Hepatocyte (in vitro differentiated cells): ENCODE data around the gene PMPCA. TPM values are rescaled to one million over a fixed set of nuclear protein-coding genes. Genes with fewer than 3 reads are reported as not detected.

Experiments used
- DNase-seq: peaks from one replicate; pipeline ENCODE4 v3.0.0-alpha.2; 2016; ENCODE audit warnings: low spot score
- H2AFZ ChIP-seq: fragments of 200-600 bp; sonication (generic); 2 replicates; pipeline ENCODE4 v1.6.0; 2016; ENCODE audit warnings: antibody characterized with exemption, mild to moderate bottlenecking
- H3K27ac ChIP-seq: fragments of 200-600 bp; sonication (generic); 2 replicates; pipeline ENCODE4 v1.5.1; 2016; ENCODE audit warnings: mild to moderate bottlenecking
- H3K27me3 ChIP-seq: fragments of 200-600 bp; sonication (generic); 2 replicates; pipeline ENCODE4 v1.6.1; 2016
- H3K36me3 ChIP-seq: fragments of 200-600 bp; sonication (generic); replicated peaks from 2 replicates; pipeline ENCODE4 v1.5.1; 2016; ENCODE audit warnings: low read depth; ENCODE audit not compliant: insufficient read depth
- H3K4me1 ChIP-seq: fragments of 200-600 bp; sonication (generic); 2 replicates; pipeline ENCODE4 v1.5.1; 2016; ENCODE audit warnings: mild to moderate bottlenecking, moderate library complexity; ENCODE audit not compliant: insufficient read depth
- H3K4me2 ChIP-seq: fragments of 200-600 bp; sonication (generic); 2 replicates; pipeline ENCODE4 v1.6.0; 2016
- H3K4me3 ChIP-seq: fragments of 200-600 bp; sonication (generic); 2 replicates; pipeline ENCODE4 v1.5.1; 2016; ENCODE audit warnings: mild to moderate bottlenecking
- H3K79me2 ChIP-seq: fragments of 200-600 bp; sonication (generic); 2 replicates; pipeline ENCODE4 v1.6.0; 2017; ENCODE audit warnings: mild to moderate bottlenecking
- H3K9me2 ChIP-seq: fragments of 200-600 bp; sonication (generic); replicated peaks from 2 replicates; pipeline ENCODE4 v1.6.0; 2017; ENCODE audit warnings: mild to moderate bottlenecking; ENCODE audit not compliant: insufficient read depth
- H3K9me3 ChIP-seq: fragments of 200-600 bp; sonication (generic); 2 replicates; pipeline ENCODE4 v1.5.1; 2016; ENCODE audit warnings: low read depth, mild to moderate bottlenecking
- H4K20me1 ChIP-seq: fragments of 200-600 bp; sonication (generic); 2 replicates; pipeline ENCODE4 v1.6.0; 2016; ENCODE audit warnings: mild to moderate bottlenecking; ENCODE audit not compliant: insufficient read depth, poor library complexity, severe bottlenecking
- EZH2 ChIP-seq: fragments of 200-600 bp; sonication (generic); IDR thresholded peaks from 2 replicates; pipeline ENCODE4 v1.6.1; 2016; ENCODE audit warnings: antibody characterized with exemption, mild to moderate bottlenecking, borderline replicate concordance
- EZH2phosphoT487 ChIP-seq: fragments of 200-600 bp; sonication (generic); IDR thresholded peaks from one replicate; pipeline ENCODE4 v1.6.1; 2018; ENCODE audit warnings: antibody characterized with exemption, mild to moderate bottlenecking, low read depth, moderate library complexity; ENCODE audit not compliant: unreplicated experiment, severe bottlenecking
- WGBS: methylation state at CpG from one replicate; pipeline ENCODE4 v1.1.6; 2016; ENCODE audit warnings: low lambda C conversion rate; ENCODE audit errors: missing lambda C conversion rate; 5-methylcytosine and 5-hydroxymethylcytosine counted together
- polyA plus RNA-seq: library from polyadenylated mRNA; unstranded; fragments of >200 nt; fragmentation: Nextera tagmentation; extraction: Ambion mirVana; gene quantifications from 2 replicates; pipeline ENCODE4 v1.2.1, GENCODE V29; 2016
- total RNA-seq: library from RNA; depleted of rRNA; stranded (reverse); fragments of >200 nt; gene quantifications from 2 replicates; pipeline ENCODE4 v1.2.3, GENCODE V29; 2014
- TF ChIP-seq, protein P1 (sequence below): fragments of 200-600 bp; sonication (generic); IDR thresholded peaks from 2 replicates; pipeline ENCODE4 v1.5.1; 2016; ENCODE audit warnings: antibody characterized with exemption, mild to moderate bottlenecking; ENCODE audit not compliant: poor library complexity

Gene PMPCA
- total and polyA plus RNA-seq, 2 experiments from 2014 or later = 45.1 to 85.7 TPM

DNA sequence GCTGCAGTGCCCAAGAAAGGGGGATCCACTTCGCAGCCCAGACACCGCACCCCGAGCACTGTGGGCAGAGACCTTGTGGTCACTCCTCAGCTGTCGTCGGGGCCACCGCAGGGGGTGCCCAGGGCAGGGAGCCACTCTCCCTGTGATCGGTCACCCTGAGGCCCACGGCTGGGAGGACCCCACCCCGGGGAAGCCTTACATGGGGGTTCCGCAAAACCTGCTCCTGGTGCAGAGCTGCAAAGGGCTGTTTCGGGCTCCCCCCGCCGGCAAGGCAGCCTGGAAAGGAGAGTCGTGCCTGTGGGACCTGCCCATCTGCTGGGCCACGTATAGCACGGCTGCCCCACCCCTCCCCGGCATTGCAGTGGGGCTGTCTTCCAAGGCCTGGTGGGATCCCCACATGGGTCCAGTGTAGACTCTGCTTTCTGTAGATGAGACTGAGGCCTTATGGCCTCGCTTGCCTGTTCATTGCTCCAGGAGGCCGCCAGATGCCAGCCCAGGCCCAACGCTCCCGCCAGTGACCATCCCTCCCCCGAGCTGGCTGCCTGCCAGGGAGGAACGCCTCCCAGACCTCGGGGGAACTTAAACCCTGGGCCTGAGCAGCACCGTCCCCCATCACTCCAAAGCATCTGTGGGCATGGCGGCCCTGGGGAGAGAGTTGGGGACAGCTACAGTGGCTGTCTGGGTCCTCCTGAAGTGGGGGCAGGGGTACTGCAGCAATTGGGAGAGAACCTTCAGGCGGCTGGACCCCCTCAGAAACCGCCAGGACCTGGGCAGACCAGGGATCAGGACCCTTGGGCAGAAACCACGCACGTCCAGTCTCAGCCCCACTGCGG is 45.3 kb upstream of the PMPCA start:
- H3K9me3 ChIP-seq = no peaks in the 10 kb centered on the region
- H3K27me3 ChIP-seq = no peaks in the 10 kb centered on the region
- H3K9me2 ChIP-seq = no peaks in the 10 kb centered on the region
- no peak overlapping the region for H3K4me2 ChIP-seq
- no peaks in the 10 kb centered on the region for H3K36me3 ChIP-seq
- no peak for DNase-seq
- H3K79me2 ChIP-seq = no peaks in the 10 kb centered on the region
- no peak for TF ChIP-seq EZH2phosphoT487
- no peaks in the 10 kb centered on the region for H4K20me1 ChIP-seq
- H3K4me3 ChIP-seq = no peak overlapping the region
- 81% methylated on average over 30 of the region's 31 CpGs for WGBS
- H3K27ac ChIP-seq = no peak overlapping the region
- H3K4me1 ChIP-seq = peaks cover 6% of the 10 kb centered on the region
- H2AFZ ChIP-seq = no peak overlapping the region

DNA sequence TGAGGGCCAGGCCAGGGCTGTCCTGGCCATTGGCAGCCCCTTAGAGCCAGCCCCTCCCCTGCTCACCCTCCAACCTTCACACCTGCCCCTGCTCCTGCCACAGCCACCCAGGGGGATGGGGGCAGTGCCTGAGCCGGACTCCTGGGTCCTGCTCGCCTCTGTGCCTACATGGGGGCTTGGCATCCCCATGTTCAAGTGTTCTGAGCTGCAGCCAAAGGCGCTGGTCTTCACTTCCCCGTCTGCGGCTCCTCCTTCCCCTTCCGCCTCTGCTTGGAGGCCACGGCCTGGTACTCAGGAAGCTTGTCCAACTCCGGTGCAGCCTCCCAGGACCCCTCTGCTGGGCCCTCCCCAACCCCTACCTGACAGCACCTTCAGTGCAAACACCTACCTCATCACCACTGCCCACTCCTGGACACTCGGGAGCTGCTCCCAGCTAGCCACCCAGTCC is 44.7 kb upstream of the PMPCA start:
- Histone ChIP-seq H3K27ac (no peak overlapping the region), H3K27me3 (no peaks in the 10 kb centered on the region), H3K9me2 (no peaks in the 10 kb centered on the region), H3K36me3 (no peaks in the 10 kb centered on the region), H2AFZ (no peak overlapping the region), H3K4me1 (peaks cover 4% of the 10 kb centered on the region), H3K4me2 (no peak overlapping the region), H3K9me3 (no peaks in the 10 kb centered on the region), H3K4me3 (no peak overlapping the region), H4K20me1 (no peaks in the 10 kb centered on the region), H3K79me2 (no peaks in the 10 kb centered on the region)
- TF ChIP-seq, protein P1, sequence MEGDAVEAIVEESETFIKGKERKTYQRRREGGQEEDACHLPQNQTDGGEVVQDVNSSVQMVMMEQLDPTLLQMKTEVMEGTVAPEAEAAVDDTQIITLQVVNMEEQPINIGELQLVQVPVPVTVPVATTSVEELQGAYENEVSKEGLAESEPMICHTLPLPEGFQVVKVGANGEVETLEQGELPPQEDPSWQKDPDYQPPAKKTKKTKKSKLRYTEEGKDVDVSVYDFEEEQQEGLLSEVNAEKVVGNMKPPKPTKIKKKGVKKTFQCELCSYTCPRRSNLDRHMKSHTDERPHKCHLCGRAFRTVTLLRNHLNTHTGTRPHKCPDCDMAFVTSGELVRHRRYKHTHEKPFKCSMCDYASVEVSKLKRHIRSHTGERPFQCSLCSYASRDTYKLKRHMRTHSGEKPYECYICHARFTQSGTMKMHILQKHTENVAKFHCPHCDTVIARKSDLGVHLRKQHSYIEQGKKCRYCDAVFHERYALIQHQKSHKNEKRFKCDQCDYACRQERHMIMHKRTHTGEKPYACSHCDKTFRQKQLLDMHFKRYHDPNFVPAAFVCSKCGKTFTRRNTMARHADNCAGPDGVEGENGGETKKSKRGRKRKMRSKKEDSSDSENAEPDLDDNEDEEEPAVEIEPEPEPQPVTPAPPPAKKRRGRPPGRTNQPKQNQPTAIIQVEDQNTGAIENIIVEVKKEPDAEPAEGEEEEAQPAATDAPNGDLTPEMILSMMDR = no peak
- TF ChIP-seq EZH2phosphoT487 (no peak), EZH2 (no peak)
- 86% methylated on average over 9 of the region's 9 CpGs for WGBS
- DNase-seq = no peak

DNA sequence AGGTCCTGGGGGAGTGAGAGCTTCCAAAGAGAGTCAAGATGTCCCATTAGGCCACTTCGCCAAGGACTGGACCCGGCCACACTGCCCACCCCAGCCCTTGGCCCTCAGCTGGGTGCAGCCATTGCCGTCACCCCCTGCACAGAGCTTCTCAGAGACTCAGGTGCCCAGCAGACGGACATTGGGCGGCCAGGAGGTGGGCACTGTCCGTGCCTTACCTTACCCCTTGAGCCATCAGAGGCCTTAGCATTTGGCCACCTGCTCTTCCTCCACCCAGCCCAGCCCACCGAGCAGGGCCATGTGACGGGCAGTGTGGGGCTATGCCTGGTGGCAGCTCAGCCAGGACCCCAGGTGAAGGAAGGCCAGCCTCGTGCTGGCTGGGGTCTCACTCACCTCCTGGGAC is 43.6 kb upstream of the PMPCA start:
- no peak for DNase-seq
- H3K27ac ChIP-seq = no peak overlapping the region
- no peaks in the 10 kb centered on the region for H3K9me2 ChIP-seq
- H2AFZ ChIP-seq = no peak overlapping the region
- H3K4me2 ChIP-seq = no peak overlapping the region
- no peaks in the 10 kb centered on the region for H3K9me3 ChIP-seq
- no peaks in the 10 kb centered on the region for H3K79me2 ChIP-seq
- H3K4me1 ChIP-seq = no peaks in the 10 kb centered on the region
- H3K4me3 ChIP-seq = no peak overlapping the region
- 92% methylated on average over 9 of the region's 9 CpGs for WGBS
- TF ChIP-seq EZH2phosphoT487 (no peak), EZH2 (no peak)
- TF ChIP-seq, protein P1 = no peak
- no peaks in the 10 kb centered on the region for H3K27me3 ChIP-seq
- no peaks in the 10 kb centered on the region for H4K20me1 ChIP-seq
- no peaks in the 10 kb centered on the region for H3K36me3 ChIP-seq

DNA sequence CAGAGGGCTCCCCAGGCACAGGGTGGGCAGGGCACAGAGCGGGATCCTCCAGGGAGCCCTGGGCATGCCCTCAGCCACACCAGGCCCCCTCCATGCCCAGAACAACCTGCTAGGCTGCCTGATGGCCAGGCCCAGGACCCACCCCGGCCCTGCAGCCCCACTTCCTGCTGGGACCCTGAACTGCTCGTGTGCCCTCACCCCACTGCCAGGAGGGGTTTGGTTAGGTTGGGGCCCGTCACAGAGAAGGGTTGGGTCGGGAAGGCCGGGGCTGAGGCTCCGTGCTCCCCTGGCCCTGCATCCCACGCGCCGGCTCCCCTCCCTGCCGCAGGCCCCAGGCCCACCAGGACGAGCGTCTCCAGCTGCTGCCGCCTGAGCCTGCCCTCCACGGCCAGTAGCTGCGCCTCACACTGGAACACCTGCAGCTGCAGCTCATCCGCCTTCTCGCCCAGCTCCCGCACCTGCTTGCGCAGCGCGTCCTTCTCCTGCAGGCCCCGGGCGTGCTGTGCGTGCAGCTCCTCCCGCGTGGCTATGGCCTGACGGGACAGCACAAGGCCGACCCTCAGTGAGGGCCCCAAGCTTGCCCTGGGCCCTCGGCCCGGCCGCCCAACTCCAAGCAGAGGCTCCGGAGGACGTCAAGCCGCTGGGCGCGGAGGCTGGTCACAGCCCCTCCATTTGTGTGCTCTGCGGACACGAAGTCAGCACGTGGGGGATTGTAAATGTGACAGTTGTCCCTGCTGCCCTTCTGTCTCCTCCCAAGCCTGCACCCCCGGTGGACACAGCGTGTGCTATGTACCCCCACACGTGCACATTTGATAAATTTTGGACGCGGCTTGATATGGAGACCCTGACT is 42.9 kb upstream of the PMPCA start:
- Histone ChIP-seq H3K4me1 (peaks cover 4% of the 10 kb centered on the region), H3K9me3 (no peaks in the 10 kb centered on the region), H2AFZ (no peak overlapping the region), H4K20me1 (no peaks in the 10 kb centered on the region), H3K79me2 (no peaks in the 10 kb centered on the region), H3K4me3 (no peak overlapping the region), H3K27me3 (no peaks in the 10 kb centered on the region), H3K36me3 (no peaks in the 10 kb centered on the region), H3K27ac (no peak overlapping the region), H3K4me2 (no peak overlapping the region), H3K9me2 (no peaks in the 10 kb centered on the region)
- 94% methylated on average over 35 of the region's 45 CpGs for WGBS
- no peak for DNase-seq
- TF ChIP-seq, protein P1 = no peak
- TF ChIP-seq EZH2phosphoT487 (no peak), EZH2 (no peak)
